CD8-positive, alpha-beta memory T cell (primary cell): ENCODE measurements around the gene RGCC. TPM values are rescaled to one million over a fixed set of nuclear protein-coding genes. Genes with fewer than 3 reads are reported as not detected.
"Not testable (repeated sequence)": the region's sequence is repeated elsewhere in the genome, so short reads cannot be mapped to it uniquely, and the experiment has no call there.

ENCODE experiments used
- CTCF ChIA-PET: fragments of 350-600 bp; sonication (Branson Sonifier 250); formaldehyde crosslinking; loops from one replicate; lab custom pipeline; 2021; ENCODE audit warnings: antibody characterized with exemption; lab: Charles Lee
- POLR2A ChIA-PET: fragments of 350-600 bp; sonication (Branson Sonifier 250); formaldehyde crosslinking; loops from one replicate; lab custom pipeline; 2021; ENCODE audit warnings: antibody characterized with exemption; lab: Charles Lee
- DNase-seq, 5 donors: peaks; one replicate each; pipeline versions ENCODE4 v3.0.0 to v3.0.0-alpha.2; 2020 to 2022; ENCODE audit warnings: mixed read lengths in 1 of 5
- H3K27ac ChIP-seq: one replicate; pipeline ENCODE4 v1.7.0; 2013; ENCODE audit warnings: low read depth, mild to moderate bottlenecking, low read length, moderate library complexity
- H3K27me3 ChIP-seq: 2 replicates; pipeline ENCODE4 v1.7.0; 2013; ENCODE audit warnings: low read length, mild to moderate bottlenecking; ENCODE audit not compliant: insufficient read depth, poor library complexity, severe bottlenecking
- H3K36me3 ChIP-seq: 2 replicates; pipeline ENCODE4 v1.7.0; 2013; ENCODE audit warnings: mild to moderate bottlenecking, low read length, moderate library complexity; ENCODE audit not compliant: insufficient read depth
- H3K4me1 ChIP-seq: 2 replicates; pipeline ENCODE4 v1.7.0; 2013; ENCODE audit warnings: mild to moderate bottlenecking, low read length, moderate library complexity; ENCODE audit not compliant: insufficient read depth
- H3K4me3 ChIP-seq: 2 replicates; pipeline ENCODE4 v1.7.0; 2013; ENCODE audit warnings: mild to moderate bottlenecking, low read length
- H3K9me3 ChIP-seq: 2 replicates; pipeline ENCODE4 v1.7.0; 2013; ENCODE audit warnings: mild to moderate bottlenecking, low read length
- H3K27ac Mint-ChIP-seq, 8 donors: one replicate each; pipeline ENCODE4 v1.8.0; 2020 to 2021; ENCODE audit warnings: mixed read lengths in 8 of 8, mild to moderate bottlenecking in 6 of 8, inconsistent platforms in 3 of 8, moderate library complexity in 3 of 8
- H3K27me3 Mint-ChIP-seq, 2 donors: one replicate each; pipeline ENCODE4 v1.8.0; 2020 to 2021; ENCODE audit warnings: mixed read lengths in 2 of 2, mild to moderate bottlenecking in 1 of 2, moderate library complexity in 1 of 2
- H3K36me3 Mint-ChIP-seq, 3 donors: one replicate each; pipeline ENCODE4 v1.8.0; 2020 to 2021; ENCODE audit warnings: mixed read lengths in 3 of 3, inconsistent platforms in 1 of 3, mild to moderate bottlenecking in 1 of 3
- H3K4me1 Mint-ChIP-seq, 3 donors: one replicate each; pipeline ENCODE4 v1.8.0; 2020 to 2021; ENCODE audit warnings: mixed read lengths in 3 of 3, inconsistent platforms in 1 of 3, mild to moderate bottlenecking in 1 of 3
- H3K4me3 Mint-ChIP-seq, 7 donors: one replicate each; pipeline ENCODE4 v1.8.0; 2020 to 2021; ENCODE audit warnings: mixed read lengths in 7 of 7, mild to moderate bottlenecking in 6 of 7, moderate library complexity in 4 of 7, inconsistent platforms in 2 of 7
- H3K9me3 Mint-ChIP-seq, 5 donors: one replicate each; pipeline ENCODE4 v1.8.0; 2020 to 2022; ENCODE audit warnings: mixed read lengths in 5 of 5, mild to moderate bottlenecking in 3 of 5, moderate library complexity in 2 of 5, inconsistent platforms in 1 of 5
- polyA plus RNA-seq: library from polyadenylated mRNA; unstranded; fragments of 300-500 nt; fragmentation: Illumina TruSeq; gene quantifications from one replicate; pipeline ENCODE4 v1.2.3, GENCODE V29; 2021
- total RNA-seq, 2 experiments: library from RNA; stranded (reverse); gene quantifications; one replicate each; pipeline ENCODE4 v1.2.3, GENCODE V29; 2021

Gene RGCC
- total and polyA plus RNA-seq, 3 experiments from 2014 or later = 83.0 to 110 (median 107) TPM

DNA sequence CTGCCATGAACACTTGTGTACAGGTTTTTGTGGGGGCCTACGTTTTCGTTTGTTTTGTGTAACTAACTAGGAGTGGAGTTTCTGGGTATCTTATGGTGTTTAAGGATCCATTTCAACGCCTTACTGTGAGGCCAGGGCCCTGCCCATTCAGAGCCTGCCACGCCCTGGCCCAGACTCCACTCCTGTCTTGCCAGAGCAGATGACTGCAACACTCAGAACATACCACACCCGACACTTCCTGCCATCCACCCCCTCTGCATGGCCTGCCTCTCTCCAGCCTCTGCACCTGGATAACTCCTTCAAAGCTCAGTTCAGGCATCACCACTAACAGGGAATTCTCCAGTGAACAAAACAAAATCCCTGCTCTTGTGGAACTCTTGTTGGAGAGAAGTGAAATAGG is 43.2 kb downstream of the RGCC start:
- Histone ChIP-seq H3K4me1 (peaks cover 54% of the 10 kb centered on the region), H3K9me3 (no peaks in the 10 kb centered on the region), H3K4me3 (no peak overlapping the region), H3K36me3 (no peaks in the 10 kb centered on the region), H3K27ac (no peak overlapping the region), H3K27me3 (no peaks in the 10 kb centered on the region)
- peaks cover 37 to 58% (median 51%) of the 10 kb centered on the region in 3 donors for H3K4me1 Mint-ChIP-seq
- no peaks in the 10 kb centered on the region for H3K27me3 Mint-ChIP-seq
- H3K4me3 Mint-ChIP-seq = peak overlapping the region in 1 of 7 donors; percentile 42
- DNase-seq = peak in 2 of 5 donors; percentile 8 to 40
- H3K9me3 Mint-ChIP-seq = peaks cover 0 to 7% (median 2%) of the 10 kb centered on the region in 5 donors
- H3K27ac Mint-ChIP-seq = peak overlapping the region; percentile 43 to 89 (median 66)
- ChIA-PET CTCF (interaction anchor here (1.7 to 2.0 kb wide), 2 partner anchors 9 to 42 kb away, joined by 4 to 8 read pairs; no protein-coding TSS in a partner anchor), POLR2A (no interaction called here)
- H3K36me3 Mint-ChIP-seq = peaks cover 0 to 19% (median 0%) of the 10 kb centered on the region in 3 donors

DNA sequence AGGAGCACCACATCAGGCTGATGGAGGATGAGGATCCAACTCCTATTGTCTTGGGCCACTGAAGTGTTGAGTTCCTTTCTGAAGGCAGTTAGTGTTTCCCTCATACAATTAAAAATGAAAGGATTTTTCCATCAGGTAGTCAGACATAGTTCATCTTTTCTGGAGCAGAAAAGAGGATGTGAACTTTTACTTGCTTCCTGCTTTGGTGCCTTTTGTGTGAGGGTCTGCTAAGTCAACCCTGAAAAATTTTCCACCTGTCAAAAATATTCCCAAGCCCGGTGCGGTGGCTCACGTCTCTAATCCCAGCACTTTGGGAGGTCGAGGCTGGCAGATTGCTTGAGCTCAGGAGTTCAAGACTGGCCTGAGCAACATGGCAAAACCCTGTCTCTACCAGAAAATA is 43.9 kb downstream of the RGCC start:
- H3K27me3 ChIP-seq = no peaks in the 10 kb centered on the region
- H3K27ac Mint-ChIP-seq = peak overlapping the region in 5 of 8 donors; percentile 2 to 89 (median 66)
- no peak overlapping the region for H3K4me3 ChIP-seq
- no peak overlapping the region for H3K4me3 Mint-ChIP-seq
- ChIA-PET CTCF (interaction anchor here (2.0 kb wide), 1 partner anchor 43 kb away, joined by 8 read pairs; no protein-coding TSS in a partner anchor), POLR2A (no interaction called here)
- H3K27me3 Mint-ChIP-seq = no peaks in the 10 kb centered on the region
- peaks cover 54% of the 10 kb centered on the region for H3K4me1 ChIP-seq
- peaks cover 0 to 7% (median 2%) of the 10 kb centered on the region in 5 donors for H3K9me3 Mint-ChIP-seq
- peaks cover 37 to 59% (median 50%) of the 10 kb centered on the region in 3 donors for H3K4me1 Mint-ChIP-seq
- DNase-seq = no peak
- no peak overlapping the region for H3K27ac ChIP-seq
- H3K36me3 Mint-ChIP-seq = peaks cover 0 to 19% (median 0%) of the 10 kb centered on the region in 3 donors
- no peaks in the 10 kb centered on the region for H3K36me3 ChIP-seq
- no peaks in the 10 kb centered on the region for H3K9me3 ChIP-seq

DNA sequence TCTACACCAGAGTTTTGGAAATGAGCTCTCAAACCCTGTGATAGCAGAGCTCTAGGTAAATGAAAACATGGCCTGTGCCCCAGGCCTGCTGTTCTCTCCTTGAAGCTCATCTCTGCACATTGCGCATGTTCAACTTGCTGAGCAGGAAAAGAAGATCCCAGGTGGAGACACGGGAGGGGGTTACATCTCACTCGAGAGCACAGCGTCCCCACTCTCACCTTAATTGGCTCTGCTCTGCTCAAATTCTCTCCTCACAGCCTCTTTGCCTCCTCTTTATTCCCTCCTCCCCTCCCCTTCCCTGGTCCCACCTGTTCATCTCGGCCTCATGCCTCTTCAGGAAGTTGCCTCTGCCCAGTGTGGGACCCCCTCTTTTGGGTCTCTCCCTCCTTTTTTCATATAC is 44.7 kb downstream of the RGCC start:
- Histone ChIP-seq H3K36me3 (no peaks in the 10 kb centered on the region), H3K4me1 (peaks cover 50% of the 10 kb centered on the region), H3K27me3 (no peaks in the 10 kb centered on the region), H3K4me3 (no peak overlapping the region), H3K27ac (no peak overlapping the region), H3K9me3 (no peaks in the 10 kb centered on the region)
- H3K4me3 Mint-ChIP-seq = no peak overlapping the region
- CTCF ChIA-PET = no interaction called here
- no peaks in the 10 kb centered on the region for H3K27me3 Mint-ChIP-seq
- DNase-seq = no peak
- POLR2A ChIA-PET = no interaction called here
- H3K27ac Mint-ChIP-seq = peak overlapping the region in 3 of 8 donors; percentile 18 to 64 (median 44)
- H3K9me3 Mint-ChIP-seq = peaks cover 0 to 7% (median 2%) of the 10 kb centered on the region in 5 donors
- peaks cover 37 to 54% (median 42%) of the 10 kb centered on the region in 3 donors for H3K4me1 Mint-ChIP-seq
- peaks cover 0 to 19% (median 0%) of the 10 kb centered on the region in 3 donors for H3K36me3 Mint-ChIP-seq

DNA sequence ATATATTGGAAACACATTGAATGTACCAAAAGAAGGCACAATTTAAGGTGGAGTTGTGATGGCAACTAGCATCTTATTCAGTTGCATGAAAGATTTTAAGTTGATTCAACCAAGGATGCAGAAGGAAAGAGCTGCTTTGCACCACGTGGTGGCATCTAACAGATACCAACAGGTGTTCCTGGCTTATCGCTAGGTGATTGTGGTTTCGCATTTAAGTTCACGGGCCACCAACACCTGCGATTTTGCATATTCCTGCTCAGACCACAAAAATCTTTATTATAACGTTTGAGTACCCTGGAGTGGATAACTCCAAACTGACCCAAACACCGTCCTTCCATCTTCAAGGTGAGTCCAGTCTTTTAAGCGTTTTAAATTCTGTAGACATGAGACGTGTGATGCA is 45.3 kb downstream of the RGCC start:
- Histone ChIP-seq H3K9me3 (no peaks in the 10 kb centered on the region), H3K27me3 (no peaks in the 10 kb centered on the region), H3K4me1 (peaks cover 43% of the 10 kb centered on the region), H3K36me3 (no peaks in the 10 kb centered on the region), H3K4me3 (no peak overlapping the region), H3K27ac (no peak overlapping the region)
- H3K27me3 Mint-ChIP-seq = no peaks in the 10 kb centered on the region
- DNase-seq = peak in 2 of 5 donors; percentile 21 to 40
- H3K9me3 Mint-ChIP-seq = peaks cover 0 to 7% (median 2%) of the 10 kb centered on the region in 5 donors
- no peak overlapping the region for H3K4me3 Mint-ChIP-seq
- ChIA-PET CTCF (no interaction called here), POLR2A (no interaction called here)
- peak overlapping the region in 6 of 8 donors; percentile 7 to 64 (median 36) for H3K27ac Mint-ChIP-seq
- peaks cover 0 to 19% (median 0%) of the 10 kb centered on the region in 3 donors for H3K36me3 Mint-ChIP-seq
- H3K4me1 Mint-ChIP-seq = peaks cover 34 to 49% (median 36%) of the 10 kb centered on the region in 3 donors

DNA sequence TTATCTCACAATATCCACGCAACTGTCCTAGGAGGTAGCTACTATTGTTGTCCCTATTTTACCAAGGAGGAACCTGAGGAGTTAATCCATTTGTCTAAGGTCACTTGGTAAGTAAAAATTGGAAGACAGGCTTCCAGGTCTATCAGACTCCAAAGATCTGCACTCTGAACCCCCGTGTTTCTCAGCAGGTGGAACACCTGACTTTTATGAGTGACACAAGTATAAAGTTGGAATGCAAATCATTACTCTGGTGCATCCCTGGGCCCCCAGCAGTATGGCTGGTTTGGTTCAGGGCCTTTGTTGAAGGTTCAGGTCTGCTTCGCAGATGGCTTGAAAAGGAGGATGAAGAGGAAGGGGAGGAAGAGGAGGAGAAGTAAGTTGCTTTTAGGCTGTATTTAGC is 46.0 kb downstream of the RGCC start:
- no peak overlapping the region for H3K27ac Mint-ChIP-seq
- Histone ChIP-seq H3K4me1 (peaks cover 38% of the 10 kb centered on the region), H3K36me3 (no peaks in the 10 kb centered on the region), H3K4me3 (no peak overlapping the region), H3K9me3 (no peaks in the 10 kb centered on the region), H3K27me3 (no peaks in the 10 kb centered on the region), H3K27ac (no peak overlapping the region)
- ChIA-PET CTCF (no interaction called here), POLR2A (no interaction called here)
- peaks cover 0 to 7% (median 2%) of the 10 kb centered on the region in 5 donors for H3K9me3 Mint-ChIP-seq
- H3K36me3 Mint-ChIP-seq = peaks cover 0 to 19% (median 0%) of the 10 kb centered on the region in 3 donors
- H3K4me3 Mint-ChIP-seq = no peak overlapping the region
- no peaks in the 10 kb centered on the region for H3K27me3 Mint-ChIP-seq
- H3K4me1 Mint-ChIP-seq = peaks cover 31 to 47% (median 34%) of the 10 kb centered on the region in 3 donors
- DNase-seq = no peak

DNA sequence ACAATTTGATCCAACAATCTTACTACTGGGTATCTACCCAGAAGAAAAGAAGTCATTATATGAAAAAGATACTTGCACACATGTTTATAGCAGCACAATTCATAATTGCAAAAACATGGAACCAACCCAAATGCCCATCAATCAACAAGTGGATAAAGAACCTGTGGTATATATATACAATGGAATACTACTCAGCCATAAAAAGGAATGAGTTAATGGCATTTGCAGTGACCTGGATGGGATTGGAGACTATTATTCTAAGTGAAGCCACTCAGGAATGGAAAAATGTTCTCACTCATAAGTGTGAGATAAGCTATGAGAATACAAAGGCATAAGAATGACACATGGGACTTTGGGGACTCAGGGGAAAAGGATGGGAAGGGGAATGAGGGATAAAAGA is 47.3 kb downstream of the RGCC start:
- not testable (repeated sequence) for H3K36me3 ChIP-seq, H3K27me3 ChIP-seq, H3K27ac Mint-ChIP-seq, H3K27me3 Mint-ChIP-seq, H3K9me3 ChIP-seq, H3K4me3 Mint-ChIP-seq, H3K9me3 Mint-ChIP-seq, DNase-seq, H3K4me3 ChIP-seq, H3K27ac ChIP-seq
- ChIA-PET CTCF (interaction anchor here (1.4 kb wide), 1 partner anchor 10 kb away, joined by 5 read pairs; no protein-coding TSS in a partner anchor), POLR2A (interaction anchor here (0.6 kb wide), 1 partner anchor 81 kb away, joined by 3 read pairs; no protein-coding TSS in a partner anchor)
- Mint-ChIP-seq H3K4me1 (peaks cover 30 to 42% (median 34%) of the 10 kb centered on the region in 3 donors), H3K36me3 (peaks cover 0 to 19% (median 0%) of the 10 kb centered on the region in 3 donors)
- peaks cover 36% of the 10 kb centered on the region for H3K4me1 ChIP-seq

DNA sequence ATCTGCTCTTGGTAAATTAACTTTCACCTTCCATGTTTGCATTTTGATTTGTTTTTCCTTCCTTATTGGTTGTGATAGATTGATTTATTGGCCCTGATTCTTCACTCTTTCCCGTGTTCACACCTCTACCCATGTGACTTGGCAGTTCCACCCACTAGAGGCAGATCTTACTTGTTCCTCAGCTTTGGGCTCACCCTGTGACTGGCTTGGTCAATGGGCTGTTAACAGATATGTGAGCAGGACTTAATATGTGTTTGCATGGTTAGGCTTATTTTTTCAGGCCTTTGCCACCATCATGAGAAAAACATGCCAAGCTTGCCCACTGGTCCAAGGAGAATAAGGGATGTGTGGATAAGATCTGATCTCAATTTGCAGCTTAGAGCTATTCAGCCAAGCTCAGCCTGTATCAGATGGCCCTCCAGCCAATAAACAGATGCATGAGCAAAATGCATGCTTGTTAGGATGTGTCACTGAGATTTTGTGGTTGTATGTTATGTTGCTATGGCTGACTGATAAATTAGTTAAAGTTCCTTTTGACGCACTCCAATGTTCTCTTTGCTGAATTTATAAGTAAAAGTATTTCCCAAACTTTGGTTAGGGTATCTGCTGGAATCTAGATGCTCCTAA is 48.0 kb downstream of the RGCC start:
- H3K4me1 Mint-ChIP-seq = peaks cover 26 to 37% (median 29%) of the 10 kb centered on the region in 3 donors
- Histone ChIP-seq H3K9me3 (no peaks in the 10 kb centered on the region), H3K27me3 (no peaks in the 10 kb centered on the region), H3K27ac (no peak overlapping the region), H3K4me3 (no peak overlapping the region), H3K4me1 (peaks cover 29% of the 10 kb centered on the region), H3K36me3 (no peaks in the 10 kb centered on the region)
- peak overlapping the region in 1 of 7 donors; percentile 10 for H3K4me3 Mint-ChIP-seq
- peaks cover 0 to 19% (median 0%) of the 10 kb centered on the region in 3 donors for H3K36me3 Mint-ChIP-seq
- POLR2A ChIA-PET = no interaction called here
- peaks cover 0 to 7% (median 2%) of the 10 kb centered on the region in 5 donors for H3K9me3 Mint-ChIP-seq
- CTCF ChIA-PET = interaction anchor here (1.4 kb wide), 1 partner anchor 11 kb away, joined by 5 read pairs; no protein-coding TSS in a partner anchor
- no peak for DNase-seq
- H3K27ac Mint-ChIP-seq = no peak overlapping the region
- no peaks in the 10 kb centered on the region for H3K27me3 Mint-ChIP-seq

DNA sequence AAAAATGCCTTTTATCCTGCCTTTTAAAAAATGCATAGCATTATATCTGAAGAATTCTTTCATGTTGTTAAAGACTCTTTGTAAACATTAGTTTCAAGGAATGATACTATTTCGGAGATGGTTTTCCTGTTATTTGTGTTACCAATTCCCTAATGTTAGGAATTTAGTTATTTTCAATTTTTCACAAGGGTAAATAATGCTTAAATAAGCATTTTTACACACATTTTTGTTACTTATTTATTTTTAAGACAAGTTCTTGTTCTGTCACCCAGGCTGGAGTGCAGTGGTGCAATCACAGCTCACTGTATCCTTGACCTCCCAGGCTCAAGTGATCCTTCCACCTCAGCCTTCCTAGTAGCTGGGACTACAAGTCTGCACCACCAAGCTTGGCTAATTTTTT is 49.0 kb downstream of the RGCC start:
- H3K27ac Mint-ChIP-seq = no peak overlapping the region
- H3K4me1 Mint-ChIP-seq = peaks cover 17 to 27% (median 19%) of the 10 kb centered on the region in 3 donors
- Histone ChIP-seq H3K27ac (no peak overlapping the region), H3K36me3 (no peaks in the 10 kb centered on the region), H3K9me3 (no peaks in the 10 kb centered on the region), H3K4me3 (no peak overlapping the region), H3K27me3 (no peaks in the 10 kb centered on the region), H3K4me1 (peaks cover 19% of the 10 kb centered on the region)
- no peaks in the 10 kb centered on the region for H3K27me3 Mint-ChIP-seq
- CTCF ChIA-PET = no interaction called here
- peaks cover 0 to 19% (median 0%) of the 10 kb centered on the region in 3 donors for H3K36me3 Mint-ChIP-seq
- H3K4me3 Mint-ChIP-seq = no peak overlapping the region
- H3K9me3 Mint-ChIP-seq = peaks cover 0 to 7% (median 2%) of the 10 kb centered on the region in 5 donors
- POLR2A ChIA-PET = no interaction called here
- DNase-seq = no peak
